H9 (cell line): ENCODE measurements around the gene EPHB6. TPM values are rescaled to one million over a fixed set of nuclear protein-coding genes. Genes with fewer than 3 reads are reported as not detected.

ENCODE experiments used
- DNase-seq: peaks from one replicate; pipeline ENCODE4 v3.0.0-alpha.2; 2017
- H2AFZ ChIP-seq: one replicate; pipeline ENCODE4 v1.6.1; 2013; ENCODE audit warnings: mild to moderate bottlenecking, low read length, control low read depth, moderate library complexity
- H2AK5ac ChIP-seq: 2 replicates; pipeline ENCODE4 v1.6.1; 2013; ENCODE audit warnings: low read length, control low read depth, mixed read lengths; ENCODE audit not compliant: insufficient read length
- H2BK120ac ChIP-seq: one replicate; pipeline ENCODE4 v1.6.1; 2013; ENCODE audit warnings: low read depth, mild to moderate bottlenecking, low read length, control low read depth, inconsistent platforms; ENCODE audit not compliant: poor library complexity, severe bottlenecking
- H2BK12ac ChIP-seq: 2 replicates; pipeline ENCODE4 v1.6.1; 2013; ENCODE audit warnings: low read length, control low read depth, mixed read lengths, low read depth; ENCODE audit not compliant: insufficient read length
- H2BK15ac ChIP-seq: 2 replicates; pipeline ENCODE4 v1.6.1; 2013; ENCODE audit warnings: low read depth, low read length, control low read depth
- H2BK20ac ChIP-seq: one replicate; pipeline ENCODE4 v1.6.1; 2013; ENCODE audit warnings: low read depth, mild to moderate bottlenecking, low read length, control low read depth, inconsistent platforms; ENCODE audit not compliant: poor library complexity, severe bottlenecking
- H2BK5ac ChIP-seq: 2 replicates; pipeline ENCODE4 v1.6.1; 2013; ENCODE audit warnings: low read length, control low read depth, mixed read lengths; ENCODE audit not compliant: insufficient read length
- H3K14ac ChIP-seq: 2 replicates; pipeline ENCODE4 v1.6.1; 2013; ENCODE audit warnings: low read length, control low read depth; ENCODE audit not compliant: insufficient read depth
- H3K18ac ChIP-seq: 2 replicates; pipeline ENCODE4 v1.6.1; 2013; ENCODE audit warnings: low read depth, mild to moderate bottlenecking, mixed read lengths, low read length, control low read depth; ENCODE audit not compliant: insufficient read length
- H3K23ac ChIP-seq: 2 replicates; pipeline ENCODE4 v1.6.1; 2013; ENCODE audit warnings: low read length, control low read depth, mixed read lengths, low read depth; ENCODE audit not compliant: insufficient read length
- H3K23me2 ChIP-seq: 2 replicates; pipeline ENCODE4 v1.6.1; 2013; ENCODE audit warnings: low read depth, mild to moderate bottlenecking, mixed read lengths, low read length, control low read depth; ENCODE audit not compliant: insufficient read length, poor library complexity, severe bottlenecking
- H3K27ac ChIP-seq: 2 replicates; pipeline ENCODE4 v1.5.1; 2013; ENCODE audit warnings: low read length, control low read depth, mixed read lengths, low read depth; ENCODE audit not compliant: insufficient read length
- H3K27me3 ChIP-seq: 2 replicates; pipeline ENCODE4 v1.6.1; 2013; ENCODE audit warnings: low read length, control low read depth, inconsistent platforms; ENCODE audit not compliant: insufficient read depth
- H3K4ac ChIP-seq: 2 replicates; pipeline ENCODE4 v1.6.1; 2013; ENCODE audit warnings: low read depth, mild to moderate bottlenecking, control low read depth, inconsistent platforms, low read length, moderate library complexity
- H3K4me1 ChIP-seq: 2 replicates; pipeline ENCODE4 v1.6.1; 2013; ENCODE audit warnings: low read length, control low read depth, inconsistent platforms; ENCODE audit not compliant: insufficient read depth
- H3K4me2 ChIP-seq: 2 replicates; pipeline ENCODE4 v1.6.1; 2013; ENCODE audit warnings: low read length, control low read depth, mixed read lengths; ENCODE audit not compliant: insufficient read length, insufficient read depth
- H3K56ac ChIP-seq: 2 replicates; pipeline ENCODE4 v1.6.1; 2013; ENCODE audit warnings: low read depth, mild to moderate bottlenecking, mixed read lengths, low read length, control low read depth; ENCODE audit not compliant: insufficient read length
- H3K79me1 ChIP-seq: 2 replicates; pipeline ENCODE4 v1.6.1; 2013; ENCODE audit warnings: low read depth, mild to moderate bottlenecking, moderate library complexity, low read length, control low read depth, inconsistent platforms; ENCODE audit not compliant: insufficient read depth, poor library complexity, severe bottlenecking
- H3K79me2 ChIP-seq: 2 replicates; pipeline ENCODE4 v1.6.1; 2013; ENCODE audit warnings: low read length, control low read depth, inconsistent platforms; ENCODE audit not compliant: insufficient read depth
- H3K9ac ChIP-seq: 2 replicates; pipeline ENCODE4 v1.6.1; 2013; ENCODE audit warnings: low read length, control low read depth, mixed read lengths; ENCODE audit not compliant: insufficient read length; ENCODE audit errors: extremely low read depth
- H3K9me3 ChIP-seq: one replicate; pipeline ENCODE4 v1.6.1; 2013; ENCODE audit warnings: low read depth, low read length, inconsistent platforms; ENCODE audit not compliant: control insufficient read depth
- H3T11ph ChIP-seq: one replicate; pipeline ENCODE4 v1.6.1; 2013; ENCODE audit warnings: mild to moderate bottlenecking, low read length, control low read depth, inconsistent platforms
- H4K20me1 ChIP-seq: one replicate; pipeline ENCODE4 v1.6.1; 2013; ENCODE audit not compliant: control insufficient read depth, insufficient read length, insufficient read depth
- H4K5ac ChIP-seq: 2 replicates; pipeline ENCODE4 v1.6.1; 2013; ENCODE audit warnings: low read depth, mild to moderate bottlenecking, mixed read lengths, low read length, control low read depth; ENCODE audit not compliant: insufficient read length
- H4K8ac ChIP-seq: replicated peaks from 2 replicates; pipeline ENCODE4 v1.6.1; 2013; ENCODE audit warnings: low read length, control low read depth, mixed read lengths, low read depth; ENCODE audit not compliant: insufficient read length
- H4K91ac ChIP-seq: 2 replicates; pipeline ENCODE4 v1.6.1; 2013; ENCODE audit warnings: low read depth, mild to moderate bottlenecking, moderate library complexity, mixed read lengths, low read length, control low read depth; ENCODE audit not compliant: insufficient read length
- H3K27ac Mint-ChIP-seq, 3 experiments: 2 replicates in 2 of 3; 3 replicates in 1 of 3; pipeline ENCODE4 v1.8.0; 2020 to 2021; ENCODE audit warnings: mixed read lengths in 3 of 3, mild to moderate bottlenecking in 1 of 3, moderate library complexity in 1 of 3
- H3K27me3 Mint-ChIP-seq: 2 replicates; pipeline ENCODE4 v1.8.0; 2021; ENCODE audit warnings: low read depth, mild to moderate bottlenecking, moderate library complexity, mixed read lengths
- H3K36me3 Mint-ChIP-seq, 3 experiments: 2 replicates in 2 of 3; 3 replicates in 1 of 3; pipeline ENCODE4 v1.8.0; 2020 to 2021; ENCODE audit warnings: low read depth in 3 of 3, mixed read lengths in 3 of 3; ENCODE audit not compliant: insufficient read depth in 1 of 3
- H3K4me1 Mint-ChIP-seq, 2 experiments: 2 replicates each; pipeline ENCODE4 v1.8.0; 2020; ENCODE audit warnings: mixed read lengths in 2 of 2
- H3K4me3 Mint-ChIP-seq, 2 experiments: 2 replicates in 1 of 2; 3 replicates in 1 of 2; pipeline ENCODE4 v1.8.0; 2020 to 2021; ENCODE audit warnings: mild to moderate bottlenecking in 2 of 2, mixed read lengths in 2 of 2, moderate library complexity in 1 of 2
- H3K9me3 Mint-ChIP-seq, 2 experiments: 2 replicates in 1 of 2; 3 replicates in 1 of 2; pipeline ENCODE4 v1.8.0; 2020; ENCODE audit warnings: mild to moderate bottlenecking in 2 of 2, mixed read lengths in 2 of 2, moderate library complexity in 1 of 2
- WGBS: extraction: QIAGEN DNeasy Blood & Tissue Kit; methylation state at CpG from one replicate; pipeline ENCODE4 v1.1.7; 2013; ENCODE audit warnings: missing lambda C conversion rate, low lambda C conversion rate, mixed read lengths; ENCODE audit not compliant: insufficient read length; ENCODE audit errors: extremely low coverage; 5-methylcytosine and 5-hydroxymethylcytosine counted together
- total RNA-seq: library from RNA; stranded (reverse); gene quantifications from 2 replicates; pipeline ENCODE4 v1.2.1, GENCODE V29; 2021
- TF ChIP-seq, protein P1 (sequence below): fragments of 200-600 bp; sonication (generic); conservative IDR thresholded peaks from 3 replicates; pipeline ENCODE4 v1.8.0; 2021; ENCODE audit warnings: antibody characterized with exemption, mild to moderate bottlenecking

The EPHB6 gene
- total RNA-seq, 1 experiment from 2014 or later = 9.7 TPM

DNA sequence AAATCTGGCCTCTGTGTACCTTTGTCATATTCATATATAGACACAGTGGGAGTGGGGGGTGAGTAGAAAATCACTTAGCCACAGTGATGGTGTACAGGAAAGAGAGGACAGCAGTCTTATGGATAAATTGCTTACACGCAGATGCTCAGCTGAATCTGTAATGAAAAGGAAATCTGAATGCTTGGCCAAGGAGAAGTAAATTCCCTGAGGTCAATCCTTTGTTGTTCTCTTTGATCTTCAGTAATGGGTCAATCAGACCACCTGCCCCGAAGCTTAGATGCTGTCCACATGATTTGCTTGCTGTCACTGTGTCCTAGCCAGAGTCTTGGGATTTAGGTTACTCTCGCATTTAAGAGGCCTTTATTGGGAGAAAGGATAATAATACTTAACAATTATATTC is 18.4 kb upstream of the EPHB6 start:
- no peak overlapping the region for H4K91ac ChIP-seq
- Mint-ChIP-seq H3K27ac (no peak overlapping the region), H3K9me3 (no peaks in the 10 kb centered on the region), H3K27me3 (no peaks in the 10 kb centered on the region; the same call in none of the 2 replicates), H3K36me3 (no peaks in the 10 kb centered on the region), H3K4me3 (no peak overlapping the region), H3K4me1 (no peaks in the 10 kb centered on the region)
- no peak overlapping the region for H2BK120ac ChIP-seq
- no peak overlapping the region for H3K56ac ChIP-seq
- no peaks in the 10 kb centered on the region for H3K23me2 ChIP-seq
- H3K27ac ChIP-seq = no peak overlapping the region
- no peaks in the 10 kb centered on the region for H3K79me2 ChIP-seq
- H2BK15ac ChIP-seq = no peak overlapping the region
- no peak overlapping the region for H2BK12ac ChIP-seq
- H2AFZ ChIP-seq = no peak overlapping the region
- no peaks in the 10 kb centered on the region for H3K79me1 ChIP-seq
- no peak overlapping the region for H3K23ac ChIP-seq
- H3K18ac ChIP-seq = no peak overlapping the region
- H3K9ac ChIP-seq = no peak overlapping the region
- H2BK20ac ChIP-seq = no peak overlapping the region
- H3K9me3 ChIP-seq = no peaks in the 10 kb centered on the region
- TF ChIP-seq, protein P1, sequence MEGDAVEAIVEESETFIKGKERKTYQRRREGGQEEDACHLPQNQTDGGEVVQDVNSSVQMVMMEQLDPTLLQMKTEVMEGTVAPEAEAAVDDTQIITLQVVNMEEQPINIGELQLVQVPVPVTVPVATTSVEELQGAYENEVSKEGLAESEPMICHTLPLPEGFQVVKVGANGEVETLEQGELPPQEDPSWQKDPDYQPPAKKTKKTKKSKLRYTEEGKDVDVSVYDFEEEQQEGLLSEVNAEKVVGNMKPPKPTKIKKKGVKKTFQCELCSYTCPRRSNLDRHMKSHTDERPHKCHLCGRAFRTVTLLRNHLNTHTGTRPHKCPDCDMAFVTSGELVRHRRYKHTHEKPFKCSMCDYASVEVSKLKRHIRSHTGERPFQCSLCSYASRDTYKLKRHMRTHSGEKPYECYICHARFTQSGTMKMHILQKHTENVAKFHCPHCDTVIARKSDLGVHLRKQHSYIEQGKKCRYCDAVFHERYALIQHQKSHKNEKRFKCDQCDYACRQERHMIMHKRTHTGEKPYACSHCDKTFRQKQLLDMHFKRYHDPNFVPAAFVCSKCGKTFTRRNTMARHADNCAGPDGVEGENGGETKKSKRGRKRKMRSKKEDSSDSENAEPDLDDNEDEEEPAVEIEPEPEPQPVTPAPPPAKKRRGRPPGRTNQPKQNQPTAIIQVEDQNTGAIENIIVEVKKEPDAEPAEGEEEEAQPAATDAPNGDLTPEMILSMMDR = no peak
- H3T11ph ChIP-seq = no peak overlapping the region
- no peak overlapping the region for H4K5ac ChIP-seq
- no peak overlapping the region for H2BK5ac ChIP-seq
- no peaks in the 10 kb centered on the region for H3K27me3 ChIP-seq
- no peak overlapping the region for H2AK5ac ChIP-seq
- H3K4ac ChIP-seq = no peak overlapping the region
- H4K20me1 ChIP-seq = no peaks in the 10 kb centered on the region
- no peak overlapping the region for H3K4me2 ChIP-seq
- no CpG with 5 or more reads among the region's 3 CpGs for WGBS
- H3K4me1 ChIP-seq = no peaks in the 10 kb centered on the region
- H3K14ac ChIP-seq = no peak overlapping the region
- no peak for DNase-seq
- no peak overlapping the region for H4K8ac ChIP-seq
